ENCODE results near the gene FKBP15.

DNA sequence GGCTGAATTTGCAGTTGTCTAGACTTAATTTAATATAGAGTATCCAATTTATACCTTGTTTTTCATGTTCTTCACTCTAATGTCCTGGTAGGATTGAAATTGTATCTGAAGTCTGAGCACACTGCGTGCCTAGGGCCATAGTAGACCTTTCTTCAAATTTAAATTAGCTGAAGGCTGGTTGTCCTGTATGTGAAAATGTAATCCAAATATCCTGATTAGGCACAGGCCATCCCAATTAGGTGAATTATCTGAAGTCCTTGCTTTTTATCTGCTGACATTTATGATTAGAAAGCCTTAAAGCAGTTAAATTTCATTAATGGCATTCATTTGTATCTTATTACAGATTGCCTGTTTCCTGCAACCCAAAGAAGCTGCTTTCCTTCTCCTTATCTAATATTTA is 33.9 kb upstream of the FKBP15 start:
- TF ChIP-seq EZH2 (IDR thresholded peaks at IDR 0.05; ENCODE audit: low read depth) = no peak
- TF ChIP-seq, protein P1, sequence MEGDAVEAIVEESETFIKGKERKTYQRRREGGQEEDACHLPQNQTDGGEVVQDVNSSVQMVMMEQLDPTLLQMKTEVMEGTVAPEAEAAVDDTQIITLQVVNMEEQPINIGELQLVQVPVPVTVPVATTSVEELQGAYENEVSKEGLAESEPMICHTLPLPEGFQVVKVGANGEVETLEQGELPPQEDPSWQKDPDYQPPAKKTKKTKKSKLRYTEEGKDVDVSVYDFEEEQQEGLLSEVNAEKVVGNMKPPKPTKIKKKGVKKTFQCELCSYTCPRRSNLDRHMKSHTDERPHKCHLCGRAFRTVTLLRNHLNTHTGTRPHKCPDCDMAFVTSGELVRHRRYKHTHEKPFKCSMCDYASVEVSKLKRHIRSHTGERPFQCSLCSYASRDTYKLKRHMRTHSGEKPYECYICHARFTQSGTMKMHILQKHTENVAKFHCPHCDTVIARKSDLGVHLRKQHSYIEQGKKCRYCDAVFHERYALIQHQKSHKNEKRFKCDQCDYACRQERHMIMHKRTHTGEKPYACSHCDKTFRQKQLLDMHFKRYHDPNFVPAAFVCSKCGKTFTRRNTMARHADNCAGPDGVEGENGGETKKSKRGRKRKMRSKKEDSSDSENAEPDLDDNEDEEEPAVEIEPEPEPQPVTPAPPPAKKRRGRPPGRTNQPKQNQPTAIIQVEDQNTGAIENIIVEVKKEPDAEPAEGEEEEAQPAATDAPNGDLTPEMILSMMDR (conservative IDR thresholded peaks at IDR 0.05) = no peak
